GM18909 (cell line): ENCODE results near the gene ATP6V0C.
"Not testable (repeated sequence)": the region's sequence is repeated elsewhere in the genome, so short reads cannot be mapped to it uniquely, and the experiment has no call there.

Experiments used
- ATAC-seq: cut with Tn5 transposase; IDR thresholded peaks from one replicate; pipeline ENCODE4 v1.9.1; 2021; ENCODE audit warnings: mild to moderate bottlenecking; ENCODE audit not compliant: unreplicated experiment, poor library complexity

The ATP6V0C gene

DNA sequence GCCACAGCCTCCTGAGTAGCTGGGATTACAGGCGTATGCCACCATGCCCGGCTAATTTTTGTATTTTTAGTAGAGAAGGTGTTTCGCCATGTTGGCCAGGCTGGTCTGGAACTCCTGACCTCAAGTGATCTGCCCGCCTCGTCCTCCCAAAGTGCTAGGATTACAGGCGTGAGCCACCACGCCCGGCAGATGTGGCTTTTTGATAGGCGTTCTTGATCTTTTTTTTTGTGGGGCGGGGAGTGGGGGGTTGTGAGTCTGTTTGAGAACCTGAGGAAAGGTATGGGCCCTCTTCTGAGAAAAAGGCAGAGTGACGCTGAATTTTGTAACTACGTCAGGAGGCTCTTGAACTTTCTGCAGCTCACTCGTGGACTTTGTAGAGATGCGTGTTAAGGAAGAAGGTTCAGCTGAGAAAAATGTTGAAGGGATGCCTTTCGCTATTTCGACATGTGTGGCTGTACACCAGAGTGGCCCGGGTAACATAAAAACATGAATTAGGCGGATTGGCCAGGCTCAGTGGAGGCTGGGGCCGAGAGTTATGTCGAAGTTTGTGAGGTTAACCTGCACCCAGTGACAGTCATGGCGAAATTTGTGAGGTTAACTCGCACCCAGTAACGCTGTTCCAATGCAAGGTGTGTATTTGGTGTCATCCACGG lies 25.6 kb downstream of the ATP6V0C start:
- ATAC-seq: not testable (repeated sequence)

DNA sequence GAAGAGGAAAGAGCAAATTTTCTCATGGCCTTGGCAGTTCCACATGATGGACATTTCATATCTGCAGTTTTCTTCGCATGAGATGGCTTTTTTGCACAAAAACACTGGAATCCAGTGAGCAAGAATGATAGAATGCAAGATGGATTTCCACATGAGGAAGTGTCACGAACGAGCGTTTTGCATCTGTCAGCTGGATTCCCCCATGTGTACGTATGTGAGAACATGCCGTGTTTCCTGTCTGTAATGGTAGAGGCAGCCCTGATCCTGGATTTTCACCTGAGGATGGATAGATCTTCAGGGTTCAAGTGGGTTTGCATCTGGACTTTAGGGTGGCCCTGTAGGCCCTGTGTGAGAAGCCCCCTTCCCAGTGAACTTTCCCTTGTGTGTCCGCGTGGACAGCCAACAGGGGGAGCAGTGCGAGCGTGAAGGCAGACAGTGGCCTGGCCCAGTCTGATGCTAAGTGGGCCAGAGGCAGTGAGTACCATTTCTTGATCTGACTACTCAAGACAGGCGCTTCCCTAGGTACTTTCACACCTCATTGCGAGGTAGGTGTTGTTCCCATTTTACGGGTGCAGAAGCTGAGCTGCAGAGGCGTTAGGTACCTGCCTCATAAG lies 26.2 kb downstream of the ATP6V0C start:
- ATAC-seq: not testable (repeated sequence)

DNA sequence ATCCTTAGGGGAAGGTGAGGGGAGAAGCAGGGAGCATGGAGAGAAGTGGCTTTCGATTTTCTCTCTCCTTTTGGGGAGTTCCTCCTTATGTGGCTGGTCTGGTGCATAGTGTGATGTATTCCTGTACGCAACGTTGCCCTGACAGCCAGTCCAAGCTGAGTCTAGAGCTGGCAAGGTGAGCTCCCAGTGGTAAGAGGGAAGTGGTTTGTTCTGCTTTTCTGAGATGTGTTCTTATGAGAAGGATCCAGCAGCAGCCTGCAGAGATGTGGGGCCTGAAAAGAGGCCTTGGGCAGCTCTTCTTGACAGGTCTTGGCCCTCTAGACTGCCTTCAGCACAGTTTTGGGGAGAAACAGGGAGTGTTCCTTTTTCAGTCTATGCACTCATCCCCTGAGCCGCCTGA lies 27.2 kb downstream of the ATP6V0C start:
- ATAC-seq: not testable (repeated sequence)

DNA sequence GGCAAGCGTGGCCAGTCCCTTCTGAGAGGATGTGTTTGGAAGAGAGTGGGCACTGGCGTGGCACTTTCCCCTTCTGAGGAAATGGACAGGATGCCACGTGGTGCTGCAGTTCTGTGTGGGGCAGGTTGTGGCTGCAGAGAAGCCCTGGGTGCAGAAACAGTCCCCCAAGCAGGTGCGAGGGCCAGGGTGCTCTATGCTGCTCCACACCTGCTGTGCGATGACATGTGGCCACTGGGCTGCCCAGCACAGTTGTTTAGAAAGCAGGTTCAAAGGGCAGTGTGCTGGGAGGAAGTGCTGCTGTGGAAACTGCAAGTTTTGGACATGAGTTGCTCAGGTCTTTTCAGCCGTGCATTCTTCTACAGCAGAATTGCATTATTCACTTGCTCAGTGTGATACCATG lies 27.7 kb downstream of the ATP6V0C start:
- not testable (repeated sequence) for ATAC-seq

GRCh38 chr16:2543771-2544170 lies 30.0 kb downstream of the ATP6V0C start:
- not testable (repeated sequence) for ATAC-seq

DNA sequence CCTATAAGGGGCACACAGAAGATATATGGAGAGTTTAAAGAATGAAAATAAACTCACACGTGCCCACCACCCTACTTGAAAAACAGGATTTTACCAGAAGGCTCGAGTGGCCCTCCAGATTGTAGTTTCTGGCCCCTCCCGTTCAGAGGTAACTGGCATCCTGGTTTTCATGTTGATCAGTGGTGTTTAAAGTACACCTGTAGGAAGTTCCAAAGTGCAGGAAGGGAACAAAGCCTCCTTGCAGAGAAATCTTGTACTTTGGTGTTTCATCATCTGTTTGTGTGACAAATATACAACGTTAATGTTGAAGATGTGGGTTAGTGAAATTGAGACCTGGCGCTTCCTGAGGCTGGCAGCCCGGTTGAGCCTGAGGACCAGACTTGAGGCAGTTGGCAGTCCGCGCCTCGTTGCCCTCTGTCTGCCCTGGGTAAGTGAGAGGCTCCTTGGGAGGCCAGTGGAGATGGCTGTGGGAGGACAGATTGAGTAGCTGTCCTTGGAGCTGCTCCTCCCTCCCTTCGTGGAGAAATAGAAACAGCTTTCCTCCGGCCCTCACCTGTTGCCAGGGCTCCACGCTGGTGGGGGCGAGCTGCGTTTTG lies 36.6 kb downstream of the ATP6V0C start:
- not testable (repeated sequence) for ATAC-seq

GRCh38 chr16:2551420-2551889 lies 37.7 kb downstream of the ATP6V0C start:
- ATAC-seq: not testable (repeated sequence)

- not testable (repeated sequence) for ATAC-seq
Observed at GRCh38 chr16:2554709-2555425, 41.1 kb downstream of the ATP6V0C start.

GRCh38 chr16:2557150-2557549 lies 43.4 kb downstream of the ATP6V0C start:
- ATAC-seq: not testable (repeated sequence)

- peak; percentile 48 for ATAC-seq
Observed at GRCh38 chr16:2560131-2560797, 46.5 kb downstream of the ATP6V0C start.

DNA sequence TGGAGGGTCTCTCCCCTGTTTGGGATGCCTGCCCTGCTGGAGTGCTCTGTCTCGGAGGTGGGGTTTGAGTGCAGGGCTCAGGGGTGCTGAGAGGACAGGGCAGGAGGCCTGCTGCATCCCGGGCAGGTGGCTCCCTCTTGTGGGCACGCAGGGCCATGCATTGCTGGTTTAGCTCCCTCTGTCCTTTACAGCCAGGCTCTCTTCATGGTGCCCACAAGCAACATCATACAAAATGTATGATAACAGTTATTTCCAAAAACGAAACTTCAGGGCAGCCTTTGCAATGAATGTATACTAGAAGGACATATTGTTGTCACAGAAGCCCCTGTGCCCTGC lies 47.0 kb downstream of the ATP6V0C start:
- ATAC-seq: peak; percentile 72

GRCh38 chr16:2567506-2567905 lies 53.8 kb downstream of the ATP6V0C start:
- not testable (repeated sequence) for ATAC-seq

DNA sequence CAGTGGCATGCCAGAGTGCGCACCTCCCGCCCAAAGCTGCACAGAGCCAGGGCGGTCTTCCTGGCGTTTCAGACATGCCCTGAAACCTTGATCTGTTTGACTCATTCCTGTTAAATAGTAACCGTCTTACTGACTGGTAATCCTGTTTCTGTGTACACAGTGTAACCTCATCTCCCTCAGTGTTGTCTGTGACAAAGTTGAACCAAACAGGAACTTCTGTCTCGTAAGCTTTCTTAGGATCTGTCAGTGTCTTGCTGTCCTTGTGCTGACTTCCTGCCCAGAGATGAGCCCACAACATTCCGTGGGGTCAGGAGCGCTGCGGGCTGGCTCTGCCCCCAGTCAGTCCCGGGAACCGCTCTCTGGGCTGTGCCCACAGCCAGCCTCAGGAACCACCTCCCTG lies 54.8 kb downstream of the ATP6V0C start:
- ATAC-seq: peak; percentile 37
